MM.1S (cell line): ENCODE data around the gene TFAP2A.

Experiments used
- DNase-seq: peaks from one replicate; pipeline ENCODE4 v3.0.0-alpha.2; 2015
- H2AFZ ChIP-seq: fragments of 300-600 bp; sonication (generic); 2 replicates; pipeline ENCODE4 v1.6.0; 2016; ENCODE audit warnings: antibody characterized with exemption, low read length
- H3F3A ChIP-seq: fragments of 300-600 bp; sonication (generic); 2 replicates; pipeline ENCODE4 v1.6.1; 2016; ENCODE audit warnings: mild to moderate bottlenecking, antibody characterized with exemption, low read length, moderate library complexity, mixed read lengths; ENCODE audit not compliant: insufficient read depth
- H3K27ac ChIP-seq: fragments of 300-600 bp; sonication (generic); 2 replicates; pipeline ENCODE4 v1.5.1; 2016; ENCODE audit warnings: mild to moderate bottlenecking, low read length
- H3K27me3 ChIP-seq: fragments of 300-600 bp; sonication (generic); replicated peaks from 2 replicates; pipeline ENCODE4 v1.6.0; 2016; ENCODE audit warnings: low read length; ENCODE audit not compliant: insufficient read depth
- H3K36me3 ChIP-seq: fragments of 300-600 bp; sonication (generic); replicated peaks from 2 replicates; pipeline ENCODE4 v1.6.1; 2016; ENCODE audit warnings: mild to moderate bottlenecking, low read length, mixed read lengths; ENCODE audit not compliant: insufficient read depth
- H3K4me1 ChIP-seq: fragments of 300-600 bp; sonication (generic); 2 replicates; pipeline ENCODE4 v1.6.1; 2016; ENCODE audit warnings: low read length, mixed read lengths
- H3K4me2 ChIP-seq: fragments of 300-600 bp; sonication (generic); 2 replicates; pipeline ENCODE4 v1.6.0; 2016; ENCODE audit warnings: low read depth, low read length
- H3K4me3 ChIP-seq: fragments of 300-600 bp; sonication (generic); 2 replicates; pipeline ENCODE4 v1.5.1; 2016; ENCODE audit warnings: low read length, mixed read lengths
- H3K79me2 ChIP-seq: fragments of 300-600 bp; sonication (generic); 2 replicates; pipeline ENCODE4 v1.6.1; 2016; ENCODE audit warnings: mixed run types, low read length, mixed read lengths
- H3K9ac ChIP-seq: fragments of 300-600 bp; sonication (generic); 2 replicates; pipeline ENCODE4 v1.6.1; 2016; ENCODE audit warnings: low read length, mixed read lengths
- H3K9me2 ChIP-seq: fragments of 300-600 bp; sonication (generic); replicated peaks from 2 replicates; pipeline ENCODE4 v1.6.1; 2016; ENCODE audit warnings: mild to moderate bottlenecking, low read length, mixed read lengths; ENCODE audit not compliant: insufficient read depth
- H3K9me3 ChIP-seq: fragments of 300-600 bp; sonication (generic); replicated peaks from 2 replicates; pipeline ENCODE4 v1.6.1; 2016; ENCODE audit warnings: mild to moderate bottlenecking, low read length, mixed read lengths; ENCODE audit not compliant: insufficient read depth
- H4K20me1 ChIP-seq: fragments of 300-600 bp; sonication (generic); 2 replicates; pipeline ENCODE4 v1.6.1; 2016; ENCODE audit warnings: mild to moderate bottlenecking, low read length, moderate library complexity, mixed read lengths; ENCODE audit not compliant: insufficient read depth
- EZH2 ChIP-seq: fragments of 300-600 bp; sonication (generic); optimal IDR thresholded peaks from 2 replicates; pipeline ENCODE3; 2017; ENCODE audit warnings: low read depth, mild to moderate bottlenecking, antibody characterized with exemption, low read length, mixed read lengths
- EZH2phosphoT487 ChIP-seq: fragments of 300-600 bp; sonication (generic); IDR thresholded peaks from 2 replicates; pipeline ENCODE4 v1.6.1; 2018; ENCODE audit warnings: antibody characterized with exemption, low read length
- TF ChIP-seq, protein P1 (sequence below): fragments of 300-600 bp; sonication (generic); IDR thresholded peaks from 2 replicates; pipeline ENCODE4 v1.5.1; 2016; ENCODE audit warnings: antibody characterized with exemption, low read length, mixed read lengths

Gene TFAP2A

DNA sequence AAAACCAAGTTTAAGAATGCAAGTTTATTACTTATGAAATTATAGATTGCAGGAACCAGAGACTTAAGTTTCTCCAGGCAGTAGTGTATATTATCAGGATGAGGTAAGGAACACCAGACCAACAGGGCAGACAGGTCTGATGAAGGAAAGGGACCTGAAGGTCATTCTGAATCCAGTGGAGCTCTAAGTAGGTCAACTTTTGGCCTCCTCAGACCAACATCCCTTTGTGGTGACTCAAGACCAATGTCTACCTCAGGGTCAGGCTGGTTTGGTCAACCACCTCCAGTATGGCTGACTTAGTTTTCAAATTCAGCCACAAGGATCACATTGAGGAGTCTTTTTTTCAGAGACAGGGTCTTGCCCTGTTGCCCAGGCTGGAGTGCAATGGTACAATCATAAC lies 38.7 kb upstream of the TFAP2A start:
- Histone ChIP-seq H3K4me2 (no peak overlapping the region), H3K27me3 (no peaks in the 10 kb centered on the region), H4K20me1 (no peaks in the 10 kb centered on the region), H3K79me2 (no peaks in the 10 kb centered on the region), H3K36me3 (no peaks in the 10 kb centered on the region), H3K9me2 (no peaks in the 10 kb centered on the region), H3K9ac (no peak overlapping the region), H3K27ac (no peak overlapping the region), H3K9me3 (no peaks in the 10 kb centered on the region), H2AFZ (no peak overlapping the region), H3K4me1 (no peaks in the 10 kb centered on the region), H3F3A (no peaks in the 10 kb centered on the region), H3K4me3 (no peak overlapping the region)
- no peak for TF ChIP-seq EZH2
- DNase-seq, result no peak

DNA sequence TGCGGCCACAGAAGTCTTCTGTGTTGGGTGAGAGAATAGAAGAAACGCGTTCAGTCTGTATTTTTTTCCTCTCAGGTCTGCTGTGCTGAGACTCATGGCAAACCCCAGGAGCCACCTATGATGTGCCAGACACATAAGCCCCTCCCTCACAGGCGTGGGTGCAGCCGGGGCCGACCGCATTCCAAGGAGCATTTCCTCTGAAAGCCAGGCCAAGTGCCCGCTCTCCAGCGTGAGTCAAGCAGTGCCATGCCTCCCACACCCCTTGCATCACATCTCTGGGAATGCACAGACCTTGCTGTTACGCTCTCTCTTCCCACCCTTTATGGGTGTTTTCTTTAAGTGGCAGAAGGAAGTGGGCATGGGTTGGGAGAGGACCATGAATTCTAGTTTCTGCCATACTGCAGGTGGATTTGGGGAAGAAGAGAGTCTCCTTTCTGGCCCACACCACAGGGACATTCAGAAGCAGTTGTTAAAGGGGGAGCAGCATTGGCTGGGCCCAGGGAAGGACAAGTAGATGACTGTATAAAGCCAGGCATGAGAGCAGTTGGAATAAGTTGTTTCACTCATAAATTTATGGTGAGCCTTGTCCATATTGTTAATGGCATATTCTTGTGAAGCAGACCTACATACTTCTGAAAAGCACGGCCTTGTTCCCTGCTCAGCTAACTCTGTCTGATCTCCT lies 37.1 kb upstream of the TFAP2A start:
- no peaks in the 10 kb centered on the region for H3K79me2 ChIP-seq
- no peak overlapping the region for H3K4me3 ChIP-seq
- no peaks in the 10 kb centered on the region for H3K9me2 ChIP-seq
- H3K36me3 ChIP-seq, result no peaks in the 10 kb centered on the region
- H4K20me1 ChIP-seq, result no peaks in the 10 kb centered on the region
- H3K27me3 ChIP-seq, result no peaks in the 10 kb centered on the region
- TF ChIP-seq EZH2, result no peak
- TF ChIP-seq, protein P1, sequence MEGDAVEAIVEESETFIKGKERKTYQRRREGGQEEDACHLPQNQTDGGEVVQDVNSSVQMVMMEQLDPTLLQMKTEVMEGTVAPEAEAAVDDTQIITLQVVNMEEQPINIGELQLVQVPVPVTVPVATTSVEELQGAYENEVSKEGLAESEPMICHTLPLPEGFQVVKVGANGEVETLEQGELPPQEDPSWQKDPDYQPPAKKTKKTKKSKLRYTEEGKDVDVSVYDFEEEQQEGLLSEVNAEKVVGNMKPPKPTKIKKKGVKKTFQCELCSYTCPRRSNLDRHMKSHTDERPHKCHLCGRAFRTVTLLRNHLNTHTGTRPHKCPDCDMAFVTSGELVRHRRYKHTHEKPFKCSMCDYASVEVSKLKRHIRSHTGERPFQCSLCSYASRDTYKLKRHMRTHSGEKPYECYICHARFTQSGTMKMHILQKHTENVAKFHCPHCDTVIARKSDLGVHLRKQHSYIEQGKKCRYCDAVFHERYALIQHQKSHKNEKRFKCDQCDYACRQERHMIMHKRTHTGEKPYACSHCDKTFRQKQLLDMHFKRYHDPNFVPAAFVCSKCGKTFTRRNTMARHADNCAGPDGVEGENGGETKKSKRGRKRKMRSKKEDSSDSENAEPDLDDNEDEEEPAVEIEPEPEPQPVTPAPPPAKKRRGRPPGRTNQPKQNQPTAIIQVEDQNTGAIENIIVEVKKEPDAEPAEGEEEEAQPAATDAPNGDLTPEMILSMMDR, result no peak
- TF ChIP-seq EZH2phosphoT487, result no peak
- H3K9me3 ChIP-seq, result no peaks in the 10 kb centered on the region
- H3K9ac ChIP-seq, result no peak overlapping the region
- no peaks in the 10 kb centered on the region for H3K4me1 ChIP-seq
- no peak overlapping the region for H3K4me2 ChIP-seq
- no peaks in the 10 kb centered on the region for H3F3A ChIP-seq
- no peak overlapping the region for H2AFZ ChIP-seq
- H3K27ac ChIP-seq, result no peak overlapping the region
- no peak for DNase-seq

DNA sequence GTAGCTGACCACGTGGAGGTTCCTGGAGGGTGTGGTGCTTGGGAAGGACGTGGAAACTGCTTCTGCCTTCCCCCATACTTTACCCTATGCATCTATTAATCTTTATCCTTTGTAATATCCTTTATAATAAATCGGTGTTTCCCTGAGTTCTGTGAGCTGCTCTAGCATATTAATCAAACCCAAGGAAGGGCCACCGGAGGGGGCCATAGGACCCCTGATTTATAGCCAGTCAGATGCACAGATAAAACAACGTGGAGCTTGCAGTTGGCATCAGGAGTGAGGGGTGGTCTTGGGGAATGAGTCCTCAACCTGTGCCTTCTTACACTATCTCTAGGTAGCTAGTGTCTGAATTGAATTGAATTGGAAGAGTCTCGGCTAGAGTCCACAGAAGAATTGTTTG lies 36.5 kb upstream of the TFAP2A start:
- H3K27ac ChIP-seq, result no peak overlapping the region
- no peaks in the 10 kb centered on the region for H3K9me2 ChIP-seq
- H3K9ac ChIP-seq, result no peak overlapping the region

DNA sequence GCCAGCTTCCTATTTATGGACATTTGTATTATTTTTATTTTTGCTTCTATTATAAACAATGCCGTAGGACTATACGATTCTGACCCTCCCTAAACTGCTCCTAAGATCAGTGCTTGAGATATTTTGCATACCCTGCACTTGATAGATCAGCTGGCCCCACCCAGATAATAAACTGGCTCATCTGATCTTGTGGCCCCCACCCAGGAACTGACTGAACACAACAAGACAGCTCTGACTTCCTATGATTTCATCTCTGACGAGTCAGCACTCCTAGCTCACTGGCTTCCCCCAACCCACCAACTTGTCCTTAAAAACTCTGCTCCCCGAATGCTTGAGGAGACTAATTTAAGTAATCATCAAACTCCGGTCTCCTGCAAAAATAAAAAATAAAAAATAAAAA lies 34.9 kb upstream of the TFAP2A start:
- Histone ChIP-seq H3K27me3 (no peaks in the 10 kb centered on the region), H3K9me2 (no peaks in the 10 kb centered on the region), H3K27ac (no peak overlapping the region), H3K4me3 (no peak overlapping the region), H3K79me2 (no peaks in the 10 kb centered on the region), H2AFZ (no peak overlapping the region), H3K9ac (no peak overlapping the region), H3K4me1 (no peaks in the 10 kb centered on the region), H3K4me2 (no peak overlapping the region), H4K20me1 (no peaks in the 10 kb centered on the region), H3F3A (no peaks in the 10 kb centered on the region), H3K36me3 (no peaks in the 10 kb centered on the region), H3K9me3 (no peaks in the 10 kb centered on the region)
- TF ChIP-seq EZH2, result no peak
- TF ChIP-seq, protein P1, result no peak
- TF ChIP-seq EZH2phosphoT487, result no peak
- no peak for DNase-seq

More for the DNA sequence above, 36.5 kb upstream of the TFAP2A start:
- Histone ChIP-seq H3K9me3 (no peaks in the 10 kb centered on the region), H3K4me3 (no peak overlapping the region), H2AFZ (no peak overlapping the region), H4K20me1 (no peaks in the 10 kb centered on the region), H3K4me1 (no peaks in the 10 kb centered on the region), H3K4me2 (no peak overlapping the region), H3F3A (no peaks in the 10 kb centered on the region), H3K36me3 (no peaks in the 10 kb centered on the region), H3K27me3 (no peaks in the 10 kb centered on the region), H3K79me2 (no peaks in the 10 kb centered on the region)
- TF ChIP-seq, protein P1, result no peak
- no peak for TF ChIP-seq EZH2
- no peak for DNase-seq
